Aorta (tissue), 5 donors: ENCODE data around the gene BMPER. TPM values are rescaled to one million over a fixed set of nuclear protein-coding genes. Genes with fewer than 3 reads are reported as not detected.

Experiments used
- ATAC-seq: fragments of 200-7000 bp; cut with Tn5 transposase; one replicate; pipeline ENCODE4 v1.9.1; 2022; ENCODE audit warnings: moderate library complexity; ENCODE audit not compliant: low FRiP score
- DNase-seq, 2 donors: peaks; one replicate each; pipeline ENCODE4 v3.0.0-alpha.2; 2020
- H3K27ac ChIP-seq, 2 donors: one replicate each; pipeline ENCODE4 v1.5.1; 2013; ENCODE audit warnings: low read length in 2 of 2, mild to moderate bottlenecking in 2 of 2, moderate library complexity in 2 of 2, control low read depth in 1 of 2, inconsistent platforms in 1 of 2, low read depth in 1 of 2
- H3K27me3 ChIP-seq, 2 donors: one replicate each; pipeline ENCODE4 v1.6.1; 2013; ENCODE audit warnings: control low read depth in 1 of 2, low read length in 1 of 2, mild to moderate bottlenecking in 1 of 2, moderate library complexity in 1 of 2; ENCODE audit not compliant: insufficient read depth in 2 of 2, control insufficient read depth in 1 of 2
- H3K36me3 ChIP-seq, 2 donors: one replicate each; pipeline ENCODE4 v1.6.1; 2013; ENCODE audit warnings: control low read depth in 1 of 2, low read length in 1 of 2, mild to moderate bottlenecking in 1 of 2; ENCODE audit not compliant: insufficient read depth in 2 of 2, control insufficient read depth in 1 of 2
- H3K4me1 ChIP-seq, 2 donors: one replicate each; pipeline ENCODE4 v1.6.1; 2013; ENCODE audit warnings: low read length in 2 of 2, control low read depth in 1 of 2, mild to moderate bottlenecking in 1 of 2, moderate library complexity in 1 of 2; ENCODE audit not compliant: insufficient read depth in 2 of 2, control insufficient read depth in 1 of 2
- H3K4me3 ChIP-seq, 2 donors: one replicate each; pipeline ENCODE4 v1.5.1; 2013; ENCODE audit warnings: low read length in 2 of 2, control low read depth in 1 of 2, mild to moderate bottlenecking in 1 of 2
- H3K9me3 ChIP-seq: one replicate; pipeline ENCODE4 v1.6.1; 2013; ENCODE audit warnings: mild to moderate bottlenecking, low read length; ENCODE audit not compliant: control insufficient read depth
- WGBS, 2 donors: extraction: QIAGEN DNeasy Blood & Tissue Kit; methylation state at CpG; one replicate each; pipeline ENCODE4 v1.1.7; 2013; 5-methylcytosine and 5-hydroxymethylcytosine counted together
- intact Hi-C, 2 donors: fragments of 100-400 bp; cut with DNase I; formaldehyde crosslinking; loops; one replicate each; pipeline versions ENCODE4 v1.14.2 to v1.15.0; 2022
- polyA plus RNA-seq, 2 donors: library from polyadenylated mRNA; stranded (reverse); fragments of 200-250 nt; gene quantifications; one replicate each; pipeline ENCODE4 v1.2.3, GENCODE V29; 2013
- total RNA-seq, 2 donors: library from RNA; stranded (reverse); fragmentation: NEBNext Ultra II Directional; extraction: Animal tissue kit (Norgen Biotek cat#: 25700); gene quantifications; one replicate each; pipeline ENCODE4 v1.2.1, GENCODE V29; 2021
- donor health status: healthy with polysubstance abuse.
- donor health status: Bipolar disorder and iron deficiency.
- donor health status: DM: no; HTN: no; CAD: no.
- donor health status: DM: no; HTN: no; CAD: no.
- donor health status: DM: yes; HTN: yes; CAD: no.

BMPER gene
- total and polyA plus RNA-seq, 4 donors, result 0.88 to 14.0 (median 1.7) TPM

- ATAC-seq, result peak; percentile 4
- WGBS, 2 donors, result 34 to 35% methylated on average over 6 of the region's 6 CpGs
Measured at GRCh38 chr7:34104115-34104514, 198.8 kb downstream of the BMPER start.

GRCh38 chr7:34104992-34105391 is 199.7 kb downstream of the BMPER start:
- Histone ChIP-seq H3K4me3 (no peak overlapping the region), H3K27me3 (no peaks in the 10 kb centered on the region), H3K9me3 (peaks cover 5% of the 10 kb centered on the region), H3K36me3 (no peaks in the 10 kb centered on the region), H3K27ac (no peak overlapping the region), H3K4me1 (no peaks in the 10 kb centered on the region)
- intact Hi-C loops, result no loop called here
- DNase-seq, result no peak
- ATAC-seq, result no peak
- 78 to 86% methylated on average over 1 of the region's 1 CpG for WGBS, 2 donors

More at GRCh38 chr7:34104115-34104514, 198.8 kb downstream of the BMPER start:
- DNase-seq, result no peak
- H3K4me1 ChIP-seq, result no peaks in the 10 kb centered on the region
- peaks cover 5% of the 10 kb centered on the region for H3K9me3 ChIP-seq
- no peaks in the 10 kb centered on the region for H3K27me3 ChIP-seq
- intact Hi-C loops, result no loop called here
- no peaks in the 10 kb centered on the region for H3K36me3 ChIP-seq
- no peak overlapping the region for H3K27ac ChIP-seq
- no peak overlapping the region for H3K4me3 ChIP-seq

GRCh38 chr7:34107276-34107675 is 201.9 kb downstream of the BMPER start:
- ATAC-seq (peak; percentile 59), DNase-seq (no peak)
- no peak overlapping the region for H3K27ac ChIP-seq
- no peaks in the 10 kb centered on the region for H3K4me1 ChIP-seq
- no peaks in the 10 kb centered on the region for H3K27me3 ChIP-seq
- no peak overlapping the region for H3K4me3 ChIP-seq
- intact Hi-C loops, result no loop called here
- no peaks in the 10 kb centered on the region for H3K36me3 ChIP-seq
- H3K9me3 ChIP-seq, result peaks cover 5% of the 10 kb centered on the region
- 16 to 28% methylated on average over 5 of the region's 5 CpGs for WGBS, 2 donors

- ATAC-seq (peak; percentile 75), DNase-seq (no peak)
- intact Hi-C loops, result no loop called here
- Histone ChIP-seq H3K36me3 (no peaks in the 10 kb centered on the region), H3K27me3 (no peaks in the 10 kb centered on the region), H3K4me3 (no peak overlapping the region), H3K4me1 (no peaks in the 10 kb centered on the region), H3K9me3 (peaks cover 5% of the 10 kb centered on the region), H3K27ac (no peak overlapping the region)
- WGBS, 2 donors, result 79% methylated on average over 4 of the region's 4 CpGs
Measured at GRCh38 chr7:34108165-34108564, 202.8 kb downstream of the BMPER start.

GRCh38 chr7:34109936-34110780 is 204.8 kb downstream of the BMPER start:
- no peaks in the 10 kb centered on the region for H3K4me1 ChIP-seq
- no peaks in the 10 kb centered on the region for H3K27me3 ChIP-seq
- H3K4me3 ChIP-seq, result no peak overlapping the region
- 69 to 71% methylated on average over 8 of the region's 8 CpGs for WGBS, 2 donors
- peaks cover 2% of the 10 kb centered on the region for H3K9me3 ChIP-seq
- intact Hi-C loops, result no loop called here
- H3K27ac ChIP-seq, result no peak overlapping the region
- no peak for DNase-seq
- no peaks in the 10 kb centered on the region for H3K36me3 ChIP-seq
- ATAC-seq, result no peak

GRCh38 chr7:34111031-34111430 is 205.7 kb downstream of the BMPER start:
- DNase-seq (no peak), ATAC-seq (no peak)
- peaks cover 2% of the 10 kb centered on the region for H3K9me3 ChIP-seq
- H3K27ac ChIP-seq, result no peak overlapping the region
- no peaks in the 10 kb centered on the region for H3K36me3 ChIP-seq
- H3K27me3 ChIP-seq, result no peaks in the 10 kb centered on the region
- no peak overlapping the region for H3K4me3 ChIP-seq
- 60 to 61% methylated on average over 3 of the region's 3 CpGs for WGBS, 2 donors
- intact Hi-C loops, result no loop called here
- no peaks in the 10 kb centered on the region for H3K4me1 ChIP-seq

GRCh38 chr7:34115503-34115902 is 210.2 kb downstream of the BMPER start:
- no peaks in the 10 kb centered on the region for H3K4me1 ChIP-seq
- H3K4me3 ChIP-seq, result no peak overlapping the region
- DNase-seq (no peak), ATAC-seq (no peak)
- no peaks in the 10 kb centered on the region for H3K36me3 ChIP-seq
- 87 to 93% methylated on average over 1 of the region's 1 CpG for WGBS, 2 donors
- H3K27me3 ChIP-seq, result no peaks in the 10 kb centered on the region
- intact Hi-C loops, result no loop called here
- peaks cover 2% of the 10 kb centered on the region for H3K9me3 ChIP-seq
- no peak overlapping the region for H3K27ac ChIP-seq

- H3K27me3 ChIP-seq, result no peaks in the 10 kb centered on the region
- H3K9me3 ChIP-seq, result peaks cover 4% of the 10 kb centered on the region
- H3K4me1 ChIP-seq, result no peaks in the 10 kb centered on the region
- H3K36me3 ChIP-seq, result no peaks in the 10 kb centered on the region
- DNase-seq (no peak), ATAC-seq (no peak)
- 74 to 75% methylated on average over 3 of the region's 3 CpGs for WGBS, 2 donors
- intact Hi-C loops, result no loop called here
- H3K4me3 ChIP-seq, result no peak overlapping the region
- no peak overlapping the region for H3K27ac ChIP-seq
Measured at GRCh38 chr7:34117573-34117972, 212.2 kb downstream of the BMPER start.

GRCh38 chr7:34121366-34121765 is 216.0 kb downstream of the BMPER start:
- no peak for DNase-seq
- Histone ChIP-seq H3K36me3 (no peaks in the 10 kb centered on the region), H3K27ac (no peak overlapping the region), H3K27me3 (no peaks in the 10 kb centered on the region), H3K9me3 (peaks cover 6% of the 10 kb centered on the region), H3K4me3 (no peak overlapping the region), H3K4me1 (no peaks in the 10 kb centered on the region)
- intact Hi-C loops, result no loop called here
- WGBS, 2 donors, result 48 to 66% methylated on average over 1 of the region's 1 CpG
- no peak for ATAC-seq
